HG03521 (cell line): ENCODE measurements around the gene ROCK2.

ENCODE experiments used
- ATAC-seq: cut with Tn5 transposase; IDR thresholded peaks from one replicate; pipeline ENCODE4 v1.9.1; 2021; ENCODE audit warnings: mild to moderate bottlenecking, moderate library complexity; ENCODE audit not compliant: unreplicated experiment

The ROCK2 gene

DNA sequence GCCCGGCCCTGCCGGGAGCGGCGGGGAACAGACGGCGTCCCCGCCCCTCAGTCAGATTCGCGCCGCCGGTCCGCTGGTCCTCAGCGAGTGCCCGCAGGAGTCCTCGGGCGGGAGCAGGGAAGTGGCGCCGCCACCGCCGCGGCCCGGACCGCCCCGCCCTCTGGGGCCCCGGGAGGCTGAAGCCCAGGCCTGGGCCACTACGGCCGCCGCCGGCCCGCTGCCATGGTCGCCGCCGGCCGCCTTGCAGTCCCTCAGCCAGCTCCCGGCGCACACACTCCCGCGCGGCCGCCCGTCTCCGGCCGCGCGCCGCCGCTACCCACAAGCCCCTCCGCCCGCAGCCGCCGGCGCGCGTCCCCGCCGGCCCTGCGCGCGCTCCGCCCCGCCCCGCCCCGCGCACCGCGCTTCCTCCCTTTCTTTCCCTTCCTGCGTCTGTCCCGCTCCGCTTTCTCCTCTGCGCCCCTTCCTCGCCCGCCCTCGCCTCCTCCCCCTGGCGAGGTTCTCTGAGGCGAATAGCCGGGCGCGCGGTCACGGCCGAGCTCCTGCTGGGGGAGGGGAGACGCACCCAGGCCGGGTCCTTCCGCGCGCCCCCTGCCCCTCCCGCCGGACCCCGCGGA is at the start of gene ROCK2:
ROCK2 (minus strand) TSS at position 295 of the 614 bp plus-strand sequence. CDS start 500 bp downstream, outside the sequence.
- peak; percentile 52 for ATAC-seq

- ATAC-seq, result no peak
These were observed 49.3 kb upstream of the ROCK2 start for GRCh38 chr2:11393711-11394236.

GRCh38 chr2:11391942-11392266 is 47.5 kb upstream of the ROCK2 start:
- no peak for ATAC-seq

- no peak for ATAC-seq
These were observed 45.9 kb upstream of the ROCK2 start for GRCh38 chr2:11390399-11390658.

- no peak for ATAC-seq
These were observed 45.3 kb upstream of the ROCK2 start for GRCh38 chr2:11389551-11390398.

- ATAC-seq, result no peak
These were observed 44.6 kb upstream of the ROCK2 start for GRCh38 chr2:11389052-11389420.

GRCh38 chr2:11388262-11389051 is 44.0 kb upstream of the ROCK2 start:
- ATAC-seq, result no peak

GRCh38 chr2:11387843-11388242 is 43.4 kb upstream of the ROCK2 start:
- no peak for ATAC-seq

GRCh38 chr2:11387100-11387390 is 42.6 kb upstream of the ROCK2 start:
- ATAC-seq, result no peak

DNA sequence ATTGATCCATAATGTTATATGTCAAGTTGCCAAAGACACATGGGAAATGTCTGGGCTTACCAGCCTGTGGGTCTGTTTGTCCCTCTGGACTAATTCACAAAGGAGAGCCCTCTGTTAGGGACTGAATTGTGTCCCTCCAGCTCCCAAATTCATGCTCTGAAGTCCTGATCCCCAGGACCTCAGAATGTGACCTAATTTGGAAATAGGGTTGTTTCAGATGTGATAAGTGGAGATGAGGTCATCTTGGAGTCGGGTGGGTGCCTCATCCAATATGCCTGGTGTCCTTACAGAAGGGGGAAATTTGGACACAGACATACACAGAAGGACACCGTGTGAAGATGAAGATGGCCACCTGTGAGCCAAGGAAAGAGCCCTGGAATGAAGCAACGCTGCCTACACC is 41.4 kb upstream of the ROCK2 start:
- ATAC-seq, result no peak

DNA sequence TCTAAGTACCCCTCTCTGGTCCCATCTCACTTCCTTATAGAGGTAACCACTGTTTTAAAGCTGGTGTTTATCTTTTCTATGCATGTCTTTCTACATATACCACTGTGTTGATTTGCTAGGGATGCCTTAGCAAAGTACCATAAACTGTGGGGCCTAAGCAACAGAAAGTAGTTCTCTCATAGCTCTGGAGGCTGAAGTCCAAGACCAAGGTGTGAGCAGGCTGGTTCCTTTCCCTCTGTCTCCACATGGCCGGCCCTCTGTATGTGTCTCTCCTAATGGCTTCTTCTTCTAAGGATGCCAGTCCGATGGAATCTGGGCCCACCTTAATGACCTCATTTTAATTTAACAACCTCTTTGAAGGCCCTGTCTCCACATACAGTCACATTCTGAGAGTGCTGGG is 40.8 kb upstream of the ROCK2 start:
- no peak for ATAC-seq

GRCh38 chr2:11379558-11379957 is 35.1 kb upstream of the ROCK2 start:
- no peak for ATAC-seq

DNA sequence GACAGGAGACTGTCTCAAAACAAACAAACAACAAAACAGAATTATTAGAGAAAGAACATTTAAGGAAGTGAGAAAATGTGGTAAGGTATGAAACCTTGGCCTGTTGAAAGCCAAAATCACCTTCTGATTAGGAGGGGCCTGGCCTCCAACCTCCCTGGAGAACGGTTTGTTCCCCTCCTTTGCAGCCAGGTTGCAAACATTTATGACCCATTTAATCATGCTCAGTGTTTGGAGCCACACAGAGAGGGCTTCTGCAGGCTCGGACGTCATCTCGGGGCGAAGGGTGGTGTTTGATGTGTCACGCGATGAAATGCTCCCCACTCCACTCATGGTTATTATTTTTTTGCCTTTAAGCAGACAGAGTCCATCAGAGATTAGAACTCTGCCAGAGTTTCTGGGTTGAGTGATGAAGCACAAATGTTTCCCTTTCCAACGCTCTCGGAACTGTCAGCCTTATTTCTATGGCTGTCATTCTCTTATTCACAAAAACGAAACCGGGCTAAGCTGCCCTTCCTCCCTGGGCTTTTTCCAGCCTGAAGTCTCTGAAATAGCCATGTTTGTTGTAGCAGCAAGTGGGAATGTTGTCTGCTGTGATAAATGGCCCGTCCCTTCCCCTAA is 33.6 kb upstream of the ROCK2 start:
- ATAC-seq, result peak; percentile 92

- no peak for ATAC-seq
These were observed 31.6 kb upstream of the ROCK2 start for GRCh38 chr2:11376071-11376470.

DNA sequence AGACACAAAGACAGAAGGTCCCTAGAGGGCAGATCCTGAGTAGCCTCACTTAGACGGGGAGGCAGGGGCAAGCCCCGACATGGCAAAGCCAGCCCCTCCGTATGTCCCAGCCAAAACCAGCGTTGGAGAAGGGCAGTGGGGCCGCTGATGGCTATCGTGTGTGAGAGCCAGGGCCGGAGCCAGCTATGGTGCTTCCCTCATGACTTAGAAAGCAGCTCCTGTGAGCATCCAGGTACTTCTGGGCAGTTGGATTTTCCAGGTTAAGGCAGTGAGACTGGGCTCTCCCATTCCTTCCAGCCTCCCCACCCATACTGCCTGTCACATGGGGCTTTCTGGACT is 31.2 kb upstream of the ROCK2 start:
- ATAC-seq, result no peak

DNA sequence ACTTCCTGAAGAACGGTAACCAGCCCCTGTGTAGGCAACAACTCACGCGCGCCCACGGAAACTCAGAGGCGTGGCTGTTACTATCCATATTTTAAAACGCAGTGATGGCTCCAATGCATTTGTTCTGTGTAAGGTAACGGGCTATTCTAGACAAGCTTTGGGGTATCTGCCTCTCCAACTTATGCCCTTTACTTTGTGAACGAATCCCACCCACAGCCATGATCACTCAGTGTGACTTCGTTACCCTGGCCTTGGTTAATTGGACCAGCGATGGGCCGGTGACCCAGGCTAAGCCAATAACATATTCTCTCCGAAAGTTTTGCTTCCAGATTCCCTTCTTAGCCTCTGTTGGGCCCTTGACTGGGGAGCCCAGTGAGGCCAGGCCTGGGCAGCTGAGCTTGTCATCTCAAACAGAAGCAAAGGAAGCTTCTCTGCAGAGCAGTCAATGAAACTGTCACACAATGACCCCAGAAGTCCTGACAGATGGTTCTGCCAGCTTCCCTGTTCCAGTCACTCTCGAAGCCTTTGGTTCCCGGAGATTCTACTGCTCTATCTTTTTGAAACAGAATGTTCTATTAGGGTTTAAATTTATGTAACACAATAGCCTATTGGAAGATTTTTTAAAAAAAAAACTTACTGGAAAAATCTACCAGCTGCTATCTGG is 30.7 kb upstream of the ROCK2 start:
- ATAC-seq, result no peak

DNA sequence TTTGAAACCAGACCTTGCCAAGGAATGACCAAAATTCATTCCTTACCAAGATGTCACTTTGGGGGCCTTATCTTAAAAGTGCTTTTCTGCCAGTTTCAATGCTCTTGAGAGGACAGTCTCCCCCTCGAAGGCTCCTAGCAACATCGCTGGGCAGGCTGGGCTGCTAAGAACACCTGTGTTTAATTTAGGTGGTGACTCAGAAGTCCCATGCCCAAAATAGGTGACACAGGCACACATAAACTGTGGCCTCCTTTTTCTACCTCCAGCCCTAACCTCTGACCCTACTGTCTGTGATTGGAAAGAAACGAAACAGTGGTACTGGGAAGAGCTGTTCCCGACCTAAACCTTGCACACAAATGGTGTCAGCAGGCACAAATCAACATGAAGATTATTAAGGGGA is 28.7 kb upstream of the ROCK2 start:
- ATAC-seq, result no peak

DNA sequence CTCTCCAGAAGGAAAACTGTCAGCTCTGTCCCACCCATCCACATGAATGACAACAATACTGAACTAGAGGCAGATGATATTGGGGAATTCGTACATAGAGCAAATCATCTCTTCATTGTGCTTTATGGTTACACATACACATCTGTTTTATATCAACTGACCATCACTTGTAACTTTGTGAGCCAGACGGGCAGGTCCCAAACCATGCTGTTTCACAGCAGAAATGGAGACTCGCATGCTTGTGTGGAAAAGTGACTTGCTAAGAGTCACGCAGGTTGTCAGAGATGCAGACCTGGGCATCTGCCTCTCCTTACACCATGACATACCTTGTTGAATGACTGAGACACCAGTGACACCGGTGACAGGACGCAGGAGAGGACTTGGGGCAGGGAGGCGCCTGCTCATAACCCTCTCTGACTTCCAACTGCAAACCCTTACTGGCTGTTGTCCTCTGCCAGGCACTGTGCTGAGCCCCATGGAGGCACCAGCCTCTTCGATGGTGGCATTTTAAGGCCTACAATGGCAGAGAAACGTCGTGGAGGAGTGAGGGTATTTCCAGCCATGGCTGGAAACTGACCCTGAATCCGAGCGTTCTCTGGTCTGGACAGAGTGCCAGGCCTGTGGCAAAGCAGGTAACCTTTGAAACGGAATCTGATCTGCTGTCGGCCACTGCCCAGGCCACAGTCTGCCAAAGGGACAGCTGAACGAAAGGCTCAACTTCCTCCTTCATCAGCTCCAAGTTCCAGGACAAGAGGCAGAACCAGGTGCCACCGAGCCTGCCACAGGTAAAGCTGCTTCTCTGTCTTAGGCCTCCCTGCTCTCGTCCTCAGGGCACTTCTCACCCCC is 26.9 kb upstream of the ROCK2 start:
- no peak for ATAC-seq

GRCh38 chr2:11370377-11371091 is 26.1 kb upstream of the ROCK2 start:
- no peak for ATAC-seq
